PC-3 (cell line): ENCODE data around the gene PELI2.

Experiments used
- EZH2 ChIP-seq: fragments of 300-600 bp; sonication (generic); IDR thresholded peaks from one replicate; pipeline ENCODE4 v1.6.1; 2017; ENCODE audit warnings: antibody characterized with exemption, mild to moderate bottlenecking, low read length; ENCODE audit not compliant: unreplicated experiment
- EZH2phosphoT487 ChIP-seq: fragments of 300-600 bp; sonication (generic); IDR thresholded peaks from 2 replicates; pipeline ENCODE4 v1.6.1; 2018; ENCODE audit warnings: mild to moderate bottlenecking, antibody characterized with exemption, low read length, borderline replicate concordance
- TF ChIP-seq, protein P1 (sequence below): fragments of 300-600 bp; sonication (generic); conservative IDR thresholded peaks from 2 replicates; pipeline ENCODE4 v1.5.1; 2017; ENCODE audit warnings: antibody characterized with exemption, low read depth, mild to moderate bottlenecking, low read length

- TF ChIP-seq, protein P1, sequence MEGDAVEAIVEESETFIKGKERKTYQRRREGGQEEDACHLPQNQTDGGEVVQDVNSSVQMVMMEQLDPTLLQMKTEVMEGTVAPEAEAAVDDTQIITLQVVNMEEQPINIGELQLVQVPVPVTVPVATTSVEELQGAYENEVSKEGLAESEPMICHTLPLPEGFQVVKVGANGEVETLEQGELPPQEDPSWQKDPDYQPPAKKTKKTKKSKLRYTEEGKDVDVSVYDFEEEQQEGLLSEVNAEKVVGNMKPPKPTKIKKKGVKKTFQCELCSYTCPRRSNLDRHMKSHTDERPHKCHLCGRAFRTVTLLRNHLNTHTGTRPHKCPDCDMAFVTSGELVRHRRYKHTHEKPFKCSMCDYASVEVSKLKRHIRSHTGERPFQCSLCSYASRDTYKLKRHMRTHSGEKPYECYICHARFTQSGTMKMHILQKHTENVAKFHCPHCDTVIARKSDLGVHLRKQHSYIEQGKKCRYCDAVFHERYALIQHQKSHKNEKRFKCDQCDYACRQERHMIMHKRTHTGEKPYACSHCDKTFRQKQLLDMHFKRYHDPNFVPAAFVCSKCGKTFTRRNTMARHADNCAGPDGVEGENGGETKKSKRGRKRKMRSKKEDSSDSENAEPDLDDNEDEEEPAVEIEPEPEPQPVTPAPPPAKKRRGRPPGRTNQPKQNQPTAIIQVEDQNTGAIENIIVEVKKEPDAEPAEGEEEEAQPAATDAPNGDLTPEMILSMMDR = no peak
- TF ChIP-seq EZH2 (no peak), EZH2phosphoT487 (no peak)
These were observed 25.4 kb upstream of the PELI2 start for GRCh38 chr14:56092763-56093162.
